Motor neuron (in vitro differentiated cells): ENCODE results near the gene C4B. TPM values are rescaled to one million over a fixed set of nuclear protein-coding genes. Genes with fewer than 3 reads are reported as not detected.
"Not testable (repeated sequence)": the region's sequence is repeated elsewhere in the genome, so short reads cannot be mapped to it uniquely, and the experiment has no call there.

Experiments used
- ATAC-seq, 8 experiments: fragments of 200-7000 bp; cut with Tn5 transposase; replicated peaks in 6 of 8; 2 replicates each; pipeline ENCODE4 v1.8.0; 2021; ENCODE audit warnings: mild to moderate bottlenecking in 8 of 8, moderate library complexity in 8 of 8
- H3K27ac ChIP-seq, 2 donors: fragments of 250-450 bp; sonication (Bioruptor Pico); 2 replicates each; pipeline ENCODE4 v1.9.0; 2021; ENCODE audit warnings: antibody characterized with exemption in 2 of 2, mild to moderate bottlenecking in 2 of 2, moderate library complexity in 1 of 2
- H3K4me1 ChIP-seq, 2 donors: fragments of 250-450 bp; sonication (Bioruptor Pico); replicated peaks in 1 of 2; 2 replicates each; pipeline ENCODE4 v1.6.1; 2021; ENCODE audit warnings: antibody characterized with exemption in 2 of 2, mild to moderate bottlenecking in 2 of 2, moderate library complexity in 1 of 2
- H3K4me3 ChIP-seq, 5 donors: fragments of 250-450 bp; sonication (Bioruptor Pico); 2 replicates each; pipeline ENCODE4 v1.9.0; 2021; ENCODE audit warnings: antibody characterized with exemption in 5 of 5, mild to moderate bottlenecking in 5 of 5, moderate library complexity in 4 of 5
- WGBS, 10 experiments: fragments of 450-650 bp; shearing (Covaris generic); methylation state at CpG; one replicate each; pipeline ENCODE4 v1.0.0; 2022; 5-methylcytosine and 5-hydroxymethylcytosine counted together
- in situ Hi-C, 9 experiments: fragments of 400-800 bp; cut with MboI; loops; one replicate each; pipeline ENCODE4 v1.15.0; 2021; ENCODE audit warnings: low sequenced_read_pairs in 9 of 9, low pct_unique_long_range_greater_than_20kb in 2 of 9; ENCODE audit not compliant: unreplicated experiment in 9 of 9
- total RNA-seq, 8 experiments: library from RNA; unstranded; fragments of 300-600 nt; gene quantifications; 2 replicates each; pipeline versions ENCODE4 v1.2.3 to v1.2.4, GENCODE V29; 2022

Gene C4B
- total RNA-seq, 8 experiments from 2014 or later: 2.5 to 575 (median 14.2) TPM

- in situ Hi-C loops: loop anchor here in 1 of 9 experiments (25.0 kb wide), 1 partner anchor 285 kb away; the partner anchor contains the start of gene LY6G5C
- peak; percentile 84 to 93 (median 91) for ATAC-seq
- 0 to 4% (median 0%) methylated on average over 1 to 20 of the region's 62 CpGs; no CpG with 5 or more reads in 3 of the 10 experiments for WGBS, 10 experiments
- Histone ChIP-seq H3K27ac (peak within 1 kb of the TSS; percentile 96 to 97), H3K4me1 (peaks cover 19 to 24% of the 10 kb centered on the region in 2 donors), H3K4me3 (peak within 1 kb of the TSS; percentile 56 to 85 (median 66))
Observed at GRCh38 chr6:31971993-31972708, 42.4 kb upstream of the C4B start, which contains the start of gene DXO. Gene DXO, minus strand, starts transcription at chr6:31972138. Its CDS starts 463 bp downstream, at chr6:31971675.

- H3K27ac ChIP-seq: peak overlapping the region; percentile 96 to 97
- peak overlapping the region; percentile 56 to 85 (median 66) for H3K4me3 ChIP-seq
- 0 to 57% (median 8%) methylated on average over 1 to 17 of the region's 19 CpGs; no CpG with 5 or more reads in 2 of the 10 experiments for WGBS, 10 experiments
- ATAC-seq: peak in 2 of 8 experiments; percentile 3
- peaks cover 19 to 24% of the 10 kb centered on the region in 2 donors for H3K4me1 ChIP-seq
- in situ Hi-C loops: loop anchor here in 1 of 9 experiments (25.0 kb wide), 1 partner anchor 286 kb away; the partner anchor contains the start of gene LY6G5C
Observed at GRCh38 chr6:31972709-31973350, 41.8 kb upstream of the C4B start.

GRCh38 chr6:31976065-31976464, 38.5 kb upstream of the C4B start:
- H3K4me1 ChIP-seq: peaks cover 9 to 11% of the 10 kb centered on the region in 2 donors
- ATAC-seq, H3K4me3 ChIP-seq, H3K27ac ChIP-seq, in situ Hi-C loops: not testable (repeated sequence)
- WGBS, 10 experiments: no CpG with 5 or more reads among the region's 30 CpGs

- no peak for ATAC-seq
- no peak overlapping the region for H3K27ac ChIP-seq
- peaks cover 6 to 7% of the 10 kb centered on the region in 2 donors for H3K4me1 ChIP-seq
- 62 to 100% (median 92%) methylated on average over 1 to 11 of the region's 12 CpGs for WGBS, 10 experiments
- no peak overlapping the region for H3K4me3 ChIP-seq
- in situ Hi-C loops: no loop called here
Observed at GRCh38 chr6:31977816-31978431, 36.7 kb upstream of the C4B start.

- WGBS, 10 experiments: 48 to 100% (median 85%) methylated on average over 2 to 5 of the region's 5 CpGs; no CpG with 5 or more reads in 3 of the 10 experiments
- in situ Hi-C loops: no loop called here
Observed at GRCh38 chr6:31978831-31979230, 35.8 kb upstream of the C4B start.

GRCh38 chr6:31979238-31979898, 35.2 kb upstream of the C4B start:
- no peak overlapping the region for H3K4me3 ChIP-seq
- WGBS, 10 experiments: 100% methylated on average over 1 of the region's 3 CpGs; no CpG with 5 or more reads in 8 of the 10 experiments
- in situ Hi-C loops: no loop called here
- no peak for ATAC-seq
- H3K4me1 ChIP-seq: no peaks in the 10 kb centered on the region
- no peak overlapping the region for H3K27ac ChIP-seq

More at GRCh38 chr6:31978831-31979230, 35.8 kb upstream of the C4B start:
- ATAC-seq: no peak
- Histone ChIP-seq H3K27ac (no peak overlapping the region), H3K4me1 (no peaks in the 10 kb centered on the region), H3K4me3 (no peak overlapping the region)

- H3K27ac ChIP-seq, H3K4me1 ChIP-seq, H3K4me3 ChIP-seq, ATAC-seq, in situ Hi-C loops: not testable (repeated sequence)
- 60 to 100% (median 82%) methylated on average over 1 to 2 of the region's 13 CpGs; no CpG with 5 or more reads in 5 of the 10 experiments for WGBS, 10 experiments
Observed at GRCh38 chr6:31980195-31980876, 34.3 kb upstream of the C4B start.

- in situ Hi-C loops, H3K27ac ChIP-seq, H3K4me1 ChIP-seq, ATAC-seq, H3K4me3 ChIP-seq: not testable (repeated sequence)
- no CpG with 5 or more reads among the region's 5 CpGs for WGBS, 10 experiments
Observed at GRCh38 chr6:31980998-31981397, 33.6 kb upstream of the C4B start.

GRCh38 chr6:31981744-31982143, 32.9 kb upstream of the C4B start, which contains the start of gene C4A:
Gene C4A, plus strand, starts transcription at chr6:31982057. Its CDS starts 51 bp downstream, at chr6:31982108.
- peak in 5 of 8 experiments; percentile 35 to 81 (median 71) for ATAC-seq

GRCh38 chr6:31989363-31989762, 25.2 kb upstream of the C4B start:
- ATAC-seq: peak in 2 of 8 experiments; percentile 33 to 72
- no CpG with 5 or more reads among the region's 10 CpGs for whole genome bisulfite sequencing, 10 experiments
- H3K4me1 ChIP-seq, in situ Hi-C loops, H3K4me3 ChIP-seq, H3K27ac ChIP-seq: not testable (repeated sequence)

More at GRCh38 chr6:31981744-31982143, 32.9 kb upstream of the C4B start, which contains the start of gene C4A:
- H3K4me3 ChIP-seq, H3K27ac ChIP-seq, H3K4me1 ChIP-seq, in situ Hi-C loops: not testable (repeated sequence)
- WGBS, 10 experiments: no CpG with 5 or more reads among the region's 7 CpGs

GRCh38 chr6:31994421-31994820, 20.2 kb upstream of the C4B start:
- no CpG with 5 or more reads among the region's 14 CpGs for WGBS, 10 experiments
- ATAC-seq: not testable (repeated sequence)

GRCh38 chr6:31996385-31996784, 18.2 kb upstream of the C4B start:
- in situ Hi-C loops, H3K27ac ChIP-seq, H3K4me1 ChIP-seq, ATAC-seq, H3K4me3 ChIP-seq: not testable (repeated sequence)
- no CpG with 5 or more reads among the region's 6 CpGs for WGBS, 10 experiments

More at GRCh38 chr6:31994421-31994820, 20.2 kb upstream of the C4B start:
- H3K4me3 ChIP-seq, H3K4me1 ChIP-seq, H3K27ac ChIP-seq, in situ Hi-C loops: not testable (repeated sequence)
